Measurements from ENCODE around the gene CLCN4. TPM values are rescaled to one million over a fixed set of nuclear protein-coding genes. Genes with fewer than 3 reads are reported as not detected.
A peak's percentile ranks its signal among the peaks of the same experiment; 100 is the strongest.

CLCN4 gene
- total RNA-seq, 1 experiment from 2014 or later, result 10.0 TPM

- ChIA-PET CTCF (no interaction called here), POLR2A (no interaction called here)
- TF ChIP-seq CTCF (IDR thresholded peaks at IDR 0.05; ENCODE audit: insufficient read depth in 1 of 2, low read depth in 1 of 2, low read length in 1 of 2, severe bottlenecking in 1 of 2, unreplicated experiment in 1 of 2), result no peak
- no peaks in the 10 kb centered on the region for H3K36me3 Mint-ChIP-seq (ENCODE audit: insufficient read depth, unreplicated experiment)
- peaks cover 23% of the 10 kb centered on the region for H3K4me1 Mint-ChIP-seq (ENCODE audit: low read depth, unreplicated experiment)
- peak overlapping the region; percentile 57 for H3K4me3 Mint-ChIP-seq (ENCODE audit: unreplicated experiment)
- Histone ChIP-seq H3K36me3 (ENCODE audit: control insufficient read depth, insufficient read depth, low read length) (no peaks in the 10 kb centered on the region), H3K4me3 (ENCODE audit: low read depth, low read length) (no peak overlapping the region), H3K9me3 (no peaks in the 10 kb centered on the region), H3K27me3 (replicated peaks; ENCODE audit: control insufficient read depth, insufficient read depth, low read length) (no peaks in the 10 kb centered on the region), H3K4me1 (peaks cover 10% of the 10 kb centered on the region)
- peak overlapping the region; percentile 65 for H3K27ac Mint-ChIP-seq (ENCODE audit: unreplicated experiment)
- intact Hi-C loops (cut with micrococcal nuclease; ENCODE audit: unreplicated experiment), result no loop called here
- DNase-seq, result peak in 1 of 2 experiments; percentile 41
- H3K27me3 Mint-ChIP-seq (ENCODE audit: insufficient read depth, unreplicated experiment), result no peaks in the 10 kb centered on the region
- no peaks in the 10 kb centered on the region for H3K9me3 Mint-ChIP-seq (ENCODE audit: unreplicated experiment)
- BruUV-seq (replicated peaks), result no TSS peak
Measured at GRCh38 chrX:10173331-10173900, 16.6 kb downstream of the CLCN4 start.

- H3K4me3 Mint-ChIP-seq (ENCODE audit: unreplicated experiment), result no peak overlapping the region
- intact Hi-C loops (cut with micrococcal nuclease; ENCODE audit: unreplicated experiment), result no loop called here
- no peaks in the 10 kb centered on the region for H3K27me3 ChIP-seq (replicated peaks; ENCODE audit: control insufficient read depth, insufficient read depth, low read length)
- H3K27ac Mint-ChIP-seq (ENCODE audit: unreplicated experiment), result peak overlapping the region; percentile 65
- H3K36me3 ChIP-seq (ENCODE audit: control insufficient read depth, insufficient read depth, low read length), result no peaks in the 10 kb centered on the region
- no TSS peak for BruUV-seq (replicated peaks)
- H3K4me1 ChIP-seq, result peaks cover 4% of the 10 kb centered on the region; the same call in 1 of the 2 replicates
- no peaks in the 10 kb centered on the region for H3K9me3 ChIP-seq
- DNase-seq, result no peak
- no peak overlapping the region for H3K4me3 ChIP-seq (ENCODE audit: low read depth, low read length)
- no peaks in the 10 kb centered on the region for H3K9me3 Mint-ChIP-seq (ENCODE audit: unreplicated experiment)
- H3K27me3 Mint-ChIP-seq (ENCODE audit: insufficient read depth, unreplicated experiment), result no peaks in the 10 kb centered on the region
- CTCF ChIA-PET, result no interaction called here
- H3K4me1 Mint-ChIP-seq (ENCODE audit: low read depth, unreplicated experiment), result peaks cover 18% of the 10 kb centered on the region
- POLR2A ChIA-PET, result no interaction called here
- no peaks in the 10 kb centered on the region for H3K36me3 Mint-ChIP-seq (ENCODE audit: insufficient read depth, unreplicated experiment)
- no peak for TF ChIP-seq CTCF (IDR thresholded peaks at IDR 0.05; ENCODE audit: insufficient read depth in 1 of 2, low read depth in 1 of 2, low read length in 1 of 2, severe bottlenecking in 1 of 2, unreplicated experiment in 1 of 2)
Measured at GRCh38 chrX:10174051-10174450, 17.3 kb downstream of the CLCN4 start.

- Mint-ChIP-seq H3K27me3 (ENCODE audit: insufficient read depth, unreplicated experiment) (no peaks in the 10 kb centered on the region), H3K4me3 (ENCODE audit: unreplicated experiment) (no peak overlapping the region), H3K27ac (ENCODE audit: unreplicated experiment) (no peak overlapping the region), H3K4me1 (ENCODE audit: low read depth, unreplicated experiment) (peaks cover 12% of the 10 kb centered on the region), H3K9me3 (ENCODE audit: unreplicated experiment) (no peaks in the 10 kb centered on the region), H3K36me3 (ENCODE audit: insufficient read depth, unreplicated experiment) (no peaks in the 10 kb centered on the region)
- no peaks in the 10 kb centered on the region for H3K27me3 ChIP-seq (replicated peaks; ENCODE audit: control insufficient read depth, insufficient read depth, low read length)
- H3K4me3 ChIP-seq (ENCODE audit: low read depth, low read length), result no peak overlapping the region
- intact Hi-C loops (cut with micrococcal nuclease; ENCODE audit: unreplicated experiment), result no loop called here
- DNase-seq, result no peak
- H3K4me1 ChIP-seq, result peaks cover 3% of the 10 kb centered on the region; the same call in 1 of the 2 replicates
- ChIA-PET CTCF (no interaction called here), POLR2A (no interaction called here)
- no TSS peak for BruUV-seq (replicated peaks)
- no peak for TF ChIP-seq CTCF (IDR thresholded peaks at IDR 0.05; ENCODE audit: insufficient read depth in 1 of 2, low read depth in 1 of 2, low read length in 1 of 2, severe bottlenecking in 1 of 2, unreplicated experiment in 1 of 2)
- H3K9me3 ChIP-seq, result no peaks in the 10 kb centered on the region
- H3K36me3 ChIP-seq (ENCODE audit: control insufficient read depth, insufficient read depth, low read length), result no peaks in the 10 kb centered on the region
Measured at GRCh38 chrX:10174810-10175209, 18.0 kb downstream of the CLCN4 start.

Measured in Caco-2 (cell line).